ENCODE measurements around the gene ROPN1L.

Gene ROPN1L

GRCh38 chr5:10459080-10460055 is 17.7 kb downstream of the ROPN1L start:
- DNase-seq, result no peak

DNA sequence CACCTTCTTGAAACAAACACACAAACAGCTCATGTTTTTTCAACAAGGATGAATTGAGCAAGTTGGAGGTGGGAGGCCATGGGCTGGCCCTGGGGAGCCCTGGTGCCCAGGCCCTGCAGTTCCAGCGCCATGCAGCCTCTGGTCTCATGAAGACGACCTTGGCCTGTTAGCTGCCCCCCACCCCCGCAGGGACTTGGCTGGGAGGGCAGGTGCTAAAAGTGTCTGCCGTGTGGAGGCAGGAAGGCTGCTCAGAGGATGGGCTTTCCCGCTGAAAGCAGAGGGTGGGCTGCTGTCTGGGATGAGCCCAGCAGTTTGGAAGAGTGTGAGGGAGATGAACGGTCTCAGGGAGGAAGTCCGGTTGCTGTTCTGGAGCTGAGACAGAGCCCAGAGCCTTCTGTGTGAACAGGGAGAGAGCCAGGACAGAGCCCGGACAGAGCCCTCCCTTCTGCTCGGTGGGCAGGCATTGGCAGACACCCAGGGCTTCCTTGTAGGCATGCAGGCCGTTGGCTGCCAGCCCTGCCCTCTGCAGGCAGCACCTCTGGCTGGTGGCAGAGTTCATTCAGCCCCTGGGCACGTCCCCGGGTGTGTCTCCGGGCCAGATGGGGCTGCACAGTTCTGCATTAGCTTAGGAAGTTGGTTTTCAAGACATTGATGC is 18.7 kb downstream of the ROPN1L start:
- DNase-seq, result no peak

- no peak for DNase-seq
These were observed 19.4 kb downstream of the ROPN1L start for GRCh38 chr5:10461041-10461440.

- no peak for DNase-seq
These were observed 20.4 kb downstream of the ROPN1L start for GRCh38 chr5:10461904-10462555.

DNA sequence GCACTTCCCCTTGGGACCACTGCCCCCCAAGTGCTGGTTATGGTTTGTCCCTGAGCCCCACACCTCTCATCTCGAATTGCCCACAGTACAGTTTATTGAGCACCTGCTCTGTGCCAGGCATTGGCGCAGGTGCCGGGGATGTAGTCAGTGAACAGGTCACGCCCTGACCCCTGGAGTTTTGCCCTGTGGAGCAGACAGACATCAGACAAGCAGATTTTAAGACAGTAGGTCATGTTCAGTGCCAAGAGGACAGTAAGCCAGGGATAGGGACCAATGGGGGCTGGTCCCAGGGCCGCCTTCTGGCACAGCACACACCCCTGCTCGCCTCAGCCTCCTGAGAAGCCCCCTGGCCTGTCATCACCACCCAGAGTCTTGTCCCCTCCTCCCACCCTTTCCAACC is 21.9 kb downstream of the ROPN1L start:
- DNase-seq, result no peak

GRCh38 chr5:10464173-10464572 is 22.5 kb downstream of the ROPN1L start:
- no peak for DNase-seq

GRCh38 chr5:10465726-10466125 is 24.0 kb downstream of the ROPN1L start:
- DNase-seq, result no peak

- peak in 1 of 2 donors; percentile 22 for DNase-seq
These were observed 24.9 kb downstream of the ROPN1L start for GRCh38 chr5:10466446-10467073.

DNA sequence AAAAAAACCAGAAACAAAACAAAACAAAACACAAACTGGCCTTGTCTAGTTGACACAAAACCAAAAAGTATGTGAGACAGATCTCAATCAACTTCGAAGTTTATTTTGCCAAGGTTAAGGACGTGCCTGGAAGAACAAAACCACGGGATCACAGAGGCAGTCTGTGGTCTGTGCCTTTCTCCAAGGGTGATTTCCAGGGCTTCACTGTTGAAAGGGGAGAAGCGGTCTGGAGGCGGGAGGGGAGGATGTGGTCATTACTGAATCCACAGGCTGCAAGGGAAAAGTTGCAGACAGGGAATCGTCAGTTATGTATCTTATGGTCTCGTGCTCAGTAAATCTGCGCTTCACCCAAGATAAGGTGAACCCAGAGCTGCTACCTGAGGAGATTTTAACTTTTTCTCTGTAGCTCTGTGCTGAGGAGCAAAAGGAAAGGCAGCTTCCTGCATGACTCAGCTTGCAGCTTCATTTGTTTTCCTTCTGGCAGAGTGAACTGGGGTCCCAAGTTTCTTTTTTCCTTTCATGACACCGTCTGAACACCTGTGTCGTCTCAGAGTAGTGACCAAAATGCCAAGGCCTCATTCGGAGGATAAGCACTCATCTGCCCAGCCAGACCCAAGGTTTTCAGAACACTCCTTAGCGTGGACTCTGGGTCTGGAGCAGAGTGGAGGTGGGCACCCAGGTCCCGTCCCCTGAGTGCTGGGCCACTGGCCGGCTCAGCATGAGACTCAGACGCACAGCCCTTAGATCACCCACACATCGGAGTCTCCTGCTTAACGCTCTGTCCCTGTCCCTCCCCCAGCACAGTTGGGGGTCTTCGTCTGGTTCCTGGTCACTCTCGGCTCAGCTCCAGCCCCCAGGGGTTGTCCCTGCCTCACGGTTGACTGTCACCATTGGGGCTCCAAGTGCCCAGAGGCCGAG is 25.9 kb downstream of the ROPN1L start:
- peak; percentile 79 to 88 for DNase-seq

GRCh38 chr5:10468256-10468655 is 26.6 kb downstream of the ROPN1L start:
- no peak for DNase-seq

GRCh38 chr5:10469253-10470050 is 27.8 kb downstream of the ROPN1L start:
- no peak for DNase-seq

DNA sequence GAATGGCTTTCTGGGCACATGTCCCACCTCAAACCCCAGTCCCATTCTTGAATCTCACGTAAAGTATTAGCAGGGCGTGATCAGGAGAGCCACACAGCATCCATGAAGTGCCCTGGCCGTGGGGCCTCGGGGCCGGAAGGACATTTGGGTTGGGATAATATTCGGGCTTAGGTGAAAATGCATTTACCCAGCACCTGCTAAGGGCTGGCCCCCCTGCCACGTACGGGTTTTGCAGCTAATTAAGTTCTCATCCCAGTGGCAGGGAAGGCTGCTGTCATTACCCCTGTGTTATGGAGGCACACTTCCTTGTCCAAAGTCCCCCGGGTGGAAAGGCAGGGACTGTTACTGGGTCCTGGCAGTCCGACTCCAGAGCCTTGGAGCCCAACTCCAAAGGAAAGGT is 29.0 kb downstream of the ROPN1L start:
- DNase-seq, result no peak

DNA sequence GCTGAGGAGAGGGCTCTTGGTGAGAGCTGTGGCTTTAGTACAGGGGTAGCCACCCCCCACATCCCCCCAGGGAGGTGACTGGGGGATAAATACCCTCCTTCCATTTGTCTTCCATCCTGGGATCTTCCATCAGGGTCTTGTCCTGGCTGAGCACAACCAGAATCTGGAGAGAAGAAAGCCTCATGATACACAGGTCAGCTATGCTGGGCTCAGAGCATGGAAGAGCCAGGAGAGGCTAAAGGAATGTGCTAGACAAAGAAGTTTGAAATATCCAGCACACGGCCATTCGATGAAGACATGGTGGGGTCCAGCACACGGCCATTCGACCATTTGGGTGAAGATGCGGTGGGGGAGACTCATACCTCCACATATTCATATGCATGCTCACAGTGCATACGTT is 30.0 kb downstream of the ROPN1L start:
- no peak for DNase-seq

DNA sequence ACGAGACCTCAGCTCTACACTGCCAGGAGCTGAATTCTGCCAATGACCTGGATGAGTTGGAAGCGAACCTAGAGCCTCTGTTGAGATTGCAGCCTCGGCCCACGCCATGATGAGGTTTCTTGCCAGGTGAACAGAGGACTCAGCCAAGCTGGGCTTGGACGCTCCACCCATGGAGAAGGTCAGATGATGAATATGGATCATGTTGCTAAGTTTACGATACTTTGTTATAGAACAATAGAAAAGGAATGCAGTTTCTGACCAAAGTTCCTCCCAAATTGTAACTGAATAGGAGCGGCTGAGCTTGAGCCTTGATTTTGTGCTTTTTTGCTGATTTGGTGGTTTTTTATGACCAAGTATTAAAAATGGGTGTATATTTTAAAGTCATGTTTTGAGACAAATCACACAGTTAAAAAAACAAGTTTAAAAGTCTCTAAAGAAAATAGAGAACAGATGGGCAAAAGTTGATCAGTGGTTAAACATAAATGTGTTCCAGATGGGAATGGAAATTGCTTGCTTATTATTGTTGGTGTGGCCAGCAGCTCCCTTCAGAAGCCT is 32.9 kb downstream of the ROPN1L start:
- DNase-seq, result no peak

DNA sequence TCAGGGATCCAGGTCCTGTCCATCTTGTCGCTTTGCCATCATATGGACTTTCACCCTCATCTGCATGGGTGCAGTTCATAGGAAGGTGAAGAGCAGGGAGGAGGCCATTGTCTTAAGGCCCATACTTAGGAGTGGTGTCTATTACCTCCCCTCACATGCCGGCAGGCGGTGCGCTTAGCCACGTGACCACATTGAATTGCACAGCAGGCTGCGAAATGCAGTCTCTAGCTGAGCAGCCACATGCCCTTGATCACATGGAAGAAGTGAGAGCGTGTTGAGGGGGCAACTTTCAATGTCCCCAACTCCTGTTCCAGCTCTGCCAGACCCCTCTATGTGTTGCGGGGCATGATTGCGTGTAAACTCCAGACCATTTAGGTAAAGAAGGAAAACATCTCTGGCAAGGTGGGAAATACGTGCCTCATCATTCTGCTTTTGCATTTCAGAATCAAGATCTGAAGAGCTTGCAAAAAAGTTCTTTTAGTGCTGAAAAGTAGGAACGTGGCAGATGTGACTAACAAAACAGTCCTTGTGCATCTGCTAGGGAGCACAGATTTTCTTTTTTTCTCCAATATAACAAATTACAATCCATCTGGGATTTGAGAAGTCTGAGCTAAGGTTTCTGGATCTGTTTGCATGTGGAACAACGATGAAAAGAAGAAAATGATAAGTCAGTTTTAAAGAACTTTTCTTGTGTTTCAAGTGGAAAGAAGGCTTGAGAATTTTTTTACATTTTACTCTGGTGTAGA is 34.4 kb downstream of the ROPN1L start:
- no peak for DNase-seq

- no peak for DNase-seq
These were observed 35.2 kb downstream of the ROPN1L start for GRCh38 chr5:10476878-10477277.

DNA sequence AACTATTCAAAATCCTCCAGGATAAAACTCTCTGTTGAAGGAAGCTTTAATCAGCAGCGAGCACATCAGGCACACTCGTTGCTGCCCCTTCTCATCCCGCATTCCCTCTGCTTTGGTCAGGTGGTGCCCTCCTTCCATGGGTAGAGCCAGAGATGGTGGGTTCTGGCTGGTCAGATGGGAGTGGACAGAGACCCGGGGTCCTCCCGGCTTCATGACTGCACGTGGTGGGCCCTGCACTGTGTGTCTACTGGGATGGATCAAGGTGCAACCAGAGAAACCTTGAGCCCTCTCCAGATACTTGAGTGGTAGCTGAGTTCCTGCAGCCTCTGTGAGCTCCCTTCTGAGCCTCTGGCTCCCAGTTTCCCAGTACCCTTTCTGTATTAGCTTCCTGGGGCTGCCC is 36.3 kb downstream of the ROPN1L start:
- no peak for DNase-seq

GRCh38 chr5:10478436-10478835 is 36.8 kb downstream of the ROPN1L start:
- no peak for DNase-seq

DNA sequence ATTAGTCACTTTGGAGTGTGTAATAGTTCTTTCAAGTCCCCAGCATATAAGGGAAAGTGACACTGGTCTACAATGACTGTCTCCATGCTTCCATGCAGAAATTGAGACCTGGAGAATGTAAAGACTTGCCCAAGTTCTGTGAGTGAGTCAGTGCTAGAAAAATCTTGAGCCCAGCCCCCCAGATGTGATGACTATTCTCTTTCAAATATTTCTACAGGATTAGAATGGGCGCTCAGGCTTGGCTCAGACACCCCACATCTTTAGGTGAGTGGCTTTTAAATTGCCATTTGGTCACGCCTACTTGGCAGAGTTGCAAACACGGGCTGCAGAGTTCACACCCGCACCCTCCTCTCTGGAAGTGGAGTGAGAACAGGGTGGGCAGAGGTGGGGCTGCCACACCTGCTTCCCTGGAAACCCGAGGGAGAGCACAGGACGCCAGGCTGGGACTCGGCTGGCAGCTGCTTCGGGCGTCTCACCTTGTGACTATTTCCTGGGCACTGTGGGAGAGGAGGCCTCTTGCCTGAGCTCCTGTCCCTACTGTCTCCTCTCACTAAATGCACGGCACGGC is 37.6 kb downstream of the ROPN1L start:
- no peak for DNase-seq

Data from inflammatory macrophage treated with lipopolysaccharide for 1 hour (primary cell).